Activated B cell treated with CpG ODN at 0.5 μM for 24 hours (primary cell): Measurements from ENCODE around the gene SEMA3D. TPM values are rescaled to one million over a fixed set of nuclear protein-coding genes. Genes with fewer than 3 reads are reported as not detected.

Source experiments
- ATAC-seq: fragments of 200-7000 bp; cut with Tn5 transposase; one replicate; pipeline ENCODE4 v1.10.0; 2021; ENCODE audit warnings: low read depth, mild to moderate bottlenecking, moderate library complexity
- CTCF ChIA-PET: fragments of 350-600 bp; sonication (Branson Sonifier 250); formaldehyde crosslinking; loops from one replicate; lab custom pipeline; 2021; ENCODE audit warnings: antibody characterized with exemption; lab: Charles Lee
- POLR2A ChIA-PET: fragments of 350-600 bp; sonication (Branson Sonifier 250); formaldehyde crosslinking; loops from one replicate; lab custom pipeline; 2021; ENCODE audit warnings: antibody characterized with exemption; lab: Charles Lee
- DNase-seq: peaks from one replicate; pipeline ENCODE4 v3.0.0; 2022
- H3K27ac Mint-ChIP-seq: one replicate; pipeline ENCODE4 v1.8.0; 2020; ENCODE audit warnings: mixed read lengths
- H3K27me3 Mint-ChIP-seq: one replicate; pipeline ENCODE4 v1.8.0; 2021; ENCODE audit warnings: mixed read lengths
- H3K36me3 Mint-ChIP-seq: one replicate; pipeline ENCODE4 v1.8.0; 2021; ENCODE audit warnings: low read depth, mixed read lengths
- H3K4me1 Mint-ChIP-seq: one replicate; pipeline ENCODE4 v1.8.0; 2021; ENCODE audit warnings: mixed read lengths
- H3K4me3 Mint-ChIP-seq: one replicate; pipeline ENCODE4 v1.8.0; 2020; ENCODE audit warnings: mild to moderate bottlenecking, mixed read lengths
- H3K9me3 Mint-ChIP-seq: one replicate; pipeline ENCODE4 v1.8.0; 2020; ENCODE audit warnings: mixed read lengths
- CTCF ChIP-seq: fragments of 200-600 bp; IDR thresholded peaks from one replicate; pipeline ENCODE4 v1.8.0; 2022; ENCODE audit warnings: antibody characterized with exemption, mild to moderate bottlenecking
- intact Hi-C: fragments of 100-400 bp; cut with micrococcal nuclease; formaldehyde crosslinking; loops from one replicate; pipeline ENCODE4 v1.15.1; 2024
- total RNA-seq: library from RNA; stranded (reverse); gene quantifications from 2 replicates; pipeline ENCODE4 v1.2.3, GENCODE V29; 2022

The SEMA3D gene
- total RNA-seq, 1 donor from 2014 or later: not detected

GRCh38 chr7:85204496-85204895 is 17.6 kb upstream of the SEMA3D start:
- ChIA-PET CTCF (interaction anchor here (1.5 kb wide), 1 partner anchor 18 kb away, joined by 3 read pairs; the partner anchor contains the start of gene SEMA3D), POLR2A (no interaction called here)
- no peak for TF ChIP-seq CTCF
- Mint-ChIP-seq H3K4me1 (no peaks in the 10 kb centered on the region), H3K36me3 (no peaks in the 10 kb centered on the region), H3K9me3 (no peaks in the 10 kb centered on the region), H3K27me3 (peaks cover 12% of the 10 kb centered on the region), H3K4me3 (no peak overlapping the region), H3K27ac (no peak overlapping the region)
- no peak for ATAC-seq
- DNase-seq: no peak
- intact Hi-C loops: no loop called here

GRCh38 chr7:85204061-85204460 is 17.2 kb upstream of the SEMA3D start:
- no peak overlapping the region for H3K4me3 Mint-ChIP-seq
- POLR2A ChIA-PET: no interaction called here
- DNase-seq: no peak

GRCh38 chr7:85201209-85201608 is 14.4 kb upstream of the SEMA3D start:
- intact Hi-C loops: no loop called here
- peaks cover 12% of the 10 kb centered on the region for H3K27me3 Mint-ChIP-seq
- DNase-seq (no peak), ATAC-seq (no peak)
- no peak for TF ChIP-seq CTCF
- H3K9me3 Mint-ChIP-seq: no peaks in the 10 kb centered on the region
- H3K4me3 Mint-ChIP-seq: no peak overlapping the region
- no peak overlapping the region for H3K27ac Mint-ChIP-seq
- CTCF ChIA-PET: no interaction called here
- no peaks in the 10 kb centered on the region for H3K4me1 Mint-ChIP-seq
- no peaks in the 10 kb centered on the region for H3K36me3 Mint-ChIP-seq
- POLR2A ChIA-PET: no interaction called here

More at GRCh38 chr7:85204061-85204460, 17.2 kb upstream of the SEMA3D start:
- TF ChIP-seq CTCF: no peak
- peaks cover 12% of the 10 kb centered on the region for H3K27me3 Mint-ChIP-seq
- ATAC-seq: no peak
- CTCF ChIA-PET: no interaction called here
- intact Hi-C loops: no loop called here
- no peaks in the 10 kb centered on the region for H3K36me3 Mint-ChIP-seq
- H3K9me3 Mint-ChIP-seq: no peaks in the 10 kb centered on the region
- no peak overlapping the region for H3K27ac Mint-ChIP-seq
- H3K4me1 Mint-ChIP-seq: no peaks in the 10 kb centered on the region

- no peaks in the 10 kb centered on the region for H3K4me1 Mint-ChIP-seq
- no peak for ATAC-seq
- H3K36me3 Mint-ChIP-seq: no peaks in the 10 kb centered on the region
- intact Hi-C loops: no loop called here
- no peaks in the 10 kb centered on the region for H3K9me3 Mint-ChIP-seq
- H3K27ac Mint-ChIP-seq: no peak overlapping the region
- TF ChIP-seq CTCF: no peak
- ChIA-PET POLR2A (no interaction called here), CTCF (interaction anchor here (1.4 kb wide), 1 partner anchor 10 kb away, joined by 4 read pairs; the partner anchor contains the start of gene SEMA3D)
- peaks cover 14% of the 10 kb centered on the region for H3K27me3 Mint-ChIP-seq
- DNase-seq: no peak
- H3K4me3 Mint-ChIP-seq: no peak overlapping the region
Measured at GRCh38 chr7:85196696-85197095, 9.8 kb upstream of the SEMA3D start.

GRCh38 chr7:85191383-85191782 is 4.5 kb upstream of the SEMA3D start:
- no peaks in the 10 kb centered on the region for H3K9me3 Mint-ChIP-seq
- ChIA-PET POLR2A (no interaction called here), CTCF (no interaction called here)
- TF ChIP-seq CTCF: no peak
- intact Hi-C loops: no loop called here
- no peak overlapping the region for H3K4me3 Mint-ChIP-seq
- no peaks in the 10 kb centered on the region for H3K36me3 Mint-ChIP-seq
- ATAC-seq (no peak), DNase-seq (no peak)
- peaks cover 11% of the 10 kb centered on the region for H3K27me3 Mint-ChIP-seq
- no peak overlapping the region for H3K27ac Mint-ChIP-seq
- H3K4me1 Mint-ChIP-seq: peaks cover 6% of the 10 kb centered on the region
